Epidermal melanocyte (primary cell): ENCODE measurements around the gene SENP1.

Experiments used
- DNase-seq: peaks from one replicate; pipeline ENCODE4 v3.0.0; 2011; ENCODE audit warnings: low spot score; ENCODE audit not compliant: insufficient read length

SENP1 gene

GRCh38 chr12:48037267-48037915, 68.5 kb downstream of the SENP1 start:
- DNase-seq = no peak

- DNase-seq = no peak
Measured at GRCh38 chr12:48036818-48037217, 69.1 kb downstream of the SENP1 start.

GRCh38 chr12:48034835-48035805, 70.8 kb downstream of the SENP1 start:
- DNase-seq = no peak

- no peak for DNase-seq
Measured at GRCh38 chr12:48033451-48033850, 72.4 kb downstream of the SENP1 start.

- no peak for DNase-seq
Measured at GRCh38 chr12:48032597-48032996, 73.3 kb downstream of the SENP1 start.

- DNase-seq = peak; percentile 66
Measured at GRCh38 chr12:48031135-48031960, 74.5 kb downstream of the SENP1 start.

- DNase-seq = no peak
Measured at GRCh38 chr12:48030173-48030650, 75.7 kb downstream of the SENP1 start.

GRCh38 chr12:48029491-48030172, 76.2 kb downstream of the SENP1 start:
- no peak for DNase-seq

GRCh38 chr12:48028541-48029431, 77.1 kb downstream of the SENP1 start:
- no peak for DNase-seq

GRCh38 chr12:48027183-48028002, 78.5 kb downstream of the SENP1 start:
- peak; percentile 33 for DNase-seq

GRCh38 chr12:48026060-48026827, 79.6 kb downstream of the SENP1 start:
- DNase-seq = no peak

GRCh38 chr12:48025281-48025680, 80.6 kb downstream of the SENP1 start:
- no peak for DNase-seq

- DNase-seq = no peak
Measured at GRCh38 chr12:48024735-48025134, 81.1 kb downstream of the SENP1 start.

GRCh38 chr12:48023386-48023785, 82.5 kb downstream of the SENP1 start:
- DNase-seq = no peak

GRCh38 chr12:48022676-48023385, 83.0 kb downstream of the SENP1 start:
- DNase-seq = no peak

- no peak for DNase-seq
Measured at GRCh38 chr12:48022180-48022521, 83.7 kb downstream of the SENP1 start.

- DNase-seq = no peak
Measured at GRCh38 chr12:48021485-48022179, 84.2 kb downstream of the SENP1 start.
